HG03108 (cell line): ENCODE measurements around the gene SLC41A3.

Source experiments
- ATAC-seq: cut with Tn5 transposase; IDR thresholded peaks from one replicate; pipeline ENCODE4 v1.9.1; 2021; ENCODE audit warnings: moderate library complexity; ENCODE audit not compliant: unreplicated experiment

SLC41A3 gene

DNA sequence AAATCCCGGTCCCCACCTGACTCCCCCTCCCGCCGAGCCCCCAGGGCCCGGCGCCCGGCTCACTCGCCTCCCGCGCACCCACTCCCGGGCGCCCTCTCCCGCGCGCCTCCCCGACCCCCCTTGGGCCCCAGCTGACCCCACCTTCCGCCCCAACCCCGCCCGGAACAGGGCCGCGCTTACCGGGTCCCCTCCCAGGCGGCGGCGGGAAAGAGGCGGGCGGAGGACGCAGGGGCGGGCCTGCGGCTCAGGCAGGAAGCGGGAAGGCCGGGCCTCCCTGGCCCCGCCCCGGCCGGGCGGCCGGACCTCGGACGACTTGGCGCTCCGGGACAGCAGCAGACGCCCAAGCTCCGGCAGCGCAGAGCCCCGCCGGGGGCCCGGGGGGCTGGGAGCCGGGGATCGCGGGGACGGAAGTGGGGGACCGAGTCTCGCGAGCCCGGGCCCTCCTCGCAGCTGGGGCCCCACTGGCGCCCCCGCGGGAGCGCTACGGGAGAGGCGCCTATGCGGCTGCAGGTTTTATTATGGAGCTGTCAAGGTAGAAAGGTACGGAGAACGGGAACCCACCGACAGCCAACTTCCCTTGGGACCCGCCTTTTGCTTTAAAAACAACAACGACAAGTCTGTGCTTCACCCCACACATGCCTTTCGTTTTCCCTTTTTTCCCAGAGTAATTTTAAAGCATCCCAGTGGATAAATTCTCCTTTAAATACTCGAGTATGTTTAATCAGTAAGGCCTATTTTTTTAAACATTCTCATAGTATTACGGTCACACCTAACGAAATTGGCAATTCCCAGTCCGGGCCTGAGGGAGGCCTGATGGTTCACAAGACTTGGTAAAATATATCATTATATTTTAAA, at the start of gene SLC41A3:
Gene SLC41A3, minus strand, starts transcription at position 212 of the 855 bp plus-strand sequence. CDS start 15,905 bp downstream, outside the sequence.
- peak; percentile 95 for ATAC-seq

DNA sequence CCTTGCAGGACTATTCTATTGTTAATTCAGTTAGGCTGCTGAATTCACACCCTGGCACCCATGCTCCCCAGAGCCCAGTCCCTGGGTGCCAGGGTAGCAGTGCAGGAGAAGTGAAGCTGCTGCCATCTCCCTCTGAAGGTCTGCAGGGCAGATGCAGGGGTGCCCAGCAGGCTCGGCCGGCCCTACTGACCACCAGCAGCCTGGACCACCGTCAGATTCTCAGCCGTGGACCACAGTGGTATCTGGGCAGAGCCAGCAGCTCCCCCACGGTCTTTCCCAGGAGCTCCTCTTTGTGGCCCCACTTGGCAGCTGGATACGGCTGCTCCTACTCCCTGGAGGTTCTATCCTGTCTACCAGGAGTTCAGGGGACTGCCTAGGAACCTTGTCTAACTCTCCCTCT, 49.7 kb upstream of the SLC41A3 start:
- ATAC-seq = no peak

DNA sequence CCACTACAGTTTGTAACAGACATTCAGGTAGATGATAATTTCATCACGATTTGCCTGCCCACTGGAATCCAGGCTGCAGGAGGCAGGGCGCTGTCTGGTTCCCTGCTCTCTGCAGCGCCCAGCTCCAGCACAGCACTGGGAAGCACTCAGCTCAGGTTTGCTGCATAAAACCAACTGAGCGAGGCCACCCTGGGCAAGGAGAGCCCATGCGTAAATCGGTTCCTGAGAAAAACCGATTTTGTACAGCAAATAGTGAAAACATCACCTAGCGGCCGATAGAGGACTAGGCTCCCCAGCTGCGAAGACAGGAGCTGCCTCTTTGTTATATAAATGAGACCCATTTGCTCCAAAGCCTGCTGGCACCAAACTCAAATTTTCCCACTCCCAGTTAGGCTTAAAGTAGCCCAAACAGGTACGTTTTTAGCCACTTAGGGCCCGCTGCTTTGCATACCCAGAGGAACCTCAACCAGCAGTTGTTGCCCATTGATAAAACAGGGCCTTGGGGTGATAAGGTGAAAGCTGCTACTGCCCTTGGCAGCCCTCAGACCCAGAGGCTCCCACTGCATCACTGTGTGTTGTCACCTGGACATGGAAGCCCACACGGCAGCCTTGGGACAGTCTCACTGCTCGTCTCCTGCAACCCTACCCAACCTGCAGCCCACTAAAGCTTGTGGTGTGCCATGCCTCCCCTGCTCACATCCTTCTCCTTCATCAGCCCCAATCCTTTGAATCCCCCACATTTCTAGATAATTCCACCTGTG, 49.0 kb upstream of the SLC41A3 start:
- no peak for ATAC-seq

DNA sequence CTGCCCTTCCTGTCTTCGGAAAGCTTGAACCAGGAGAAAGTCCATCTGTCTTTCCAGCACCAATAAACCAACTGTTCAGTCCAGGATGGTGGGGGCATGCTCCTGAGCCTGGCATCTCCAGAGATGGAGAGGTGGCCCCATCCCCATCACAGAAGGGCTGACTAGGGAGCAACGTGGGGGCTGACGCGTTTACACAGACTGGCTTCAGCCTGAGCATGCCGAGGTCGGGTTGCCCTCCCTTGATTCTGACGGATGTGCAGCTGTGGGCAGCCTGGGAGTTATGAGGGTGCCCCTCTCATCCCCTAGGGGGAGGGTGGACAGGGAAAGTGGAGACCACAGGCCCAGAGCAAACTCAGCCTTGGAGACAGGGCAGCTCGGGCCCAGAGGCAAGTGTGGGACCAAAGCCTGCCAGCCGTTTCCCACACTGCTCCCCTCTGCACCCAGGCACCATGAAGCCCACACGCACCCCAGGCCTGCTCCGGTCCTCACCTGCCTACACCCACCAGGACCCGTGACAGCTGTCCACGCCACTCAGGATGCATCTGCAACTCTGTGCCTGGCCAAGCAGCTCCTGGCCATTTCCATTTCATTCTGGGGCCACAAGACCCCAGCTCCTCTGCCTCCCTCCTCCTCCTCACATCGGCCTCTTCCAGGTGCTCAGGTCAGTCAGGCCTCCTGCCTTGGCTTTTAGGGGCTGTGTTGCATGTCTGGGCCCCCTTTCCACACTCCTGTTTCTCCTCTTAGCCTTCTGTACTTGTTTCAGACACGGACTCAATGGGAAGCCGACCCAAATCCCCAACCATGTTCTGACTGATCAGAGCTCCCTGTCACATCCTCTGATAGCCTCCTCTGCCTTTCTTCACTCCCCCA, 48.2 kb upstream of the SLC41A3 start:
- no peak for ATAC-seq

DNA sequence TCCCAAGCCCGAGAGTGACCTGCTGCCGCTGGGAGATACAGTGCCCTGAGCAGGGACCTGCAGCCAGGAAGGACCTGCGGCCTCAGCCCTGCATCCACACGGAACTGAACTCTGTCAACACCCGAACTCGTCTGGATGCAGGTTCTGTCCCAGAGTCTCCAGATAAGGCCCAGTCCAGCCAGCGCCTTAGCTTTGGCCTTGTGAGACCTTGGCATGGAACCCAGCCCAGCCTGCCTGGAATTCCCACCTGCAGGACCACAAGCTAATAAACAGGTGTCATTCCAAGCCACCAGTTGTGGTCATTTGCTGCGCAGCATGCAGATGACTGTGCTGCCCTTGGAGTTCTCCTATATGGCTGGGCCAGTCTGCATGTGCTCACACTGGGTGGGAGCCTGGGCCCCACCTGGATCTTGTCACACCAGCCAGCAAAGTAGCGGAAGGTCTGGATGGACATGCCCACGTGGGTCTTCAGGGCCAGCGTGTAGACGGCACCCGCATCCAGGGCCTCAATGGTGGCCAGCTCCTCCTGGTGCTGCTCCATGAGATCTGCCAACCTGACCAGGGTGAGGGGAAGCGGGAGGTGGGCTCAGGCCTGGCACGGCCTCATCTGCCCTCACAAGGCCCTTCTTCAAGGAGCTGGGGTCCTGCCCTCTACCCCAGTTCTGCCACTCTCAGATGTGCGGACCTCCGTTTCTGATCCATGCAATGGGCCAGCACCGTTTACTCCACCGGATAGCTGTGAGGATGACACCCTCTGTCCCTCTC, 47.2 kb upstream of the SLC41A3 start:
- no peak for ATAC-seq

DNA sequence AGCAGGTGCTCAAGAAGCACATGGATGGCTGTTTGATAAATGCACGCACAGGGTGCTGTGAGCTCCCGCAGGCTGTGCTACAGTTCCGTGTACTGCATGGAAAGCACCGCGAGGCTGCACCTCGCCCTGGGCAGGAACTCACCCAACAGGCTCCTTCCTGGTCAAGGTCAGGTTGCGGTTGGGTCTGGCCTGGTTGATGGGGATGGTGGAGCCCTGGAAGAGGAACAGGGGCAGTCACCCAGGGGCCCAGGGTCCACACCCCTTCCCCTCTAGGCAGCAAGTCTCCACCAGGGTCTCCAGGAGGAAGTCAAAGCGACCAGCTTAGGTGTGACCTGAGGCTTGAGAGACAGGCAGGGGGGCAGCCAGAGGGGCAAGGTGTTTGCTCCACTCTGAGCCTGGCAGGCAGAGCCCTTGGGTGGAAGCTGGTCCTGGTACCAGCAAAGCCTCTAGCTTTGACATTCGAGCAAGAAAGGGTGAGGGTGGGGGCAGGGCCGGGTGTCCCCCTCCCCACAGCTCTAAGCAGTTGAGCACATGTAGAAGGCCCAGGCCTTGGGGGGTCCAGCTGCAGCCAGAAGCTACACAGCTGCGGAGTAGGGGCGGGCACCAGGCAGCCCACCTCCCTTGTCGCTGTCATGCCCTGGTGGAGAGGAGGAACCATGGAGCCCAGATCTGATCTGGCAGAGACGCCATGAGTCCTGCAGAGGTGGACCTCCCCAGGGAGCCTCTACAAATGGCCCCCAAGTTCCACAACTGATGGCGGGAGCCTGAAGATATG, 46.3 kb upstream of the SLC41A3 start:
- ATAC-seq = no peak

DNA sequence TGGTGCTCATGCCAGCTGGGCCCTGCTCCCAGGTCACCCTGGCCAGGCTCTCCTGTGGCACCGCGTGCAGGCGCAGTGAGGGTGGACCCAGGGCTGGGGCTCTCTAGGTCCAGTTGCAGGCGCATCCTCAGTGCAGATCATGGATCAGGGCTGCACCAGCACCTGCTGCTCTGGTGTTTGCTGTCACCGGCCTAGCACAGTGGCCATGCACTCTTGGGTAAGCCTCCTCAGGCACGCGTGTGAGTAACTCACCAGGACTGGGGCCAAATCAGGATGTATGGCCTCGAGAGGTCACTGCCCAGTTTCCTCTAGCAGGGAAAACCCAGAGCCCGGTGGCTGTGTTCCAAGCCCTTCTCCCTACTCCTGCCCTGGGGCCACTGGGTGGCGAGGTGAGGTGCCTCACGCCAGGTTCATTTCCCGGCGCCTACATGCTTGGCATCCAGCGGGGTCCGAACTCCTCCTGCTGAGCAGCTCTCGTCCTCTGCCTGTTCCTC, 45.5 kb upstream of the SLC41A3 start:
- no peak for ATAC-seq

DNA sequence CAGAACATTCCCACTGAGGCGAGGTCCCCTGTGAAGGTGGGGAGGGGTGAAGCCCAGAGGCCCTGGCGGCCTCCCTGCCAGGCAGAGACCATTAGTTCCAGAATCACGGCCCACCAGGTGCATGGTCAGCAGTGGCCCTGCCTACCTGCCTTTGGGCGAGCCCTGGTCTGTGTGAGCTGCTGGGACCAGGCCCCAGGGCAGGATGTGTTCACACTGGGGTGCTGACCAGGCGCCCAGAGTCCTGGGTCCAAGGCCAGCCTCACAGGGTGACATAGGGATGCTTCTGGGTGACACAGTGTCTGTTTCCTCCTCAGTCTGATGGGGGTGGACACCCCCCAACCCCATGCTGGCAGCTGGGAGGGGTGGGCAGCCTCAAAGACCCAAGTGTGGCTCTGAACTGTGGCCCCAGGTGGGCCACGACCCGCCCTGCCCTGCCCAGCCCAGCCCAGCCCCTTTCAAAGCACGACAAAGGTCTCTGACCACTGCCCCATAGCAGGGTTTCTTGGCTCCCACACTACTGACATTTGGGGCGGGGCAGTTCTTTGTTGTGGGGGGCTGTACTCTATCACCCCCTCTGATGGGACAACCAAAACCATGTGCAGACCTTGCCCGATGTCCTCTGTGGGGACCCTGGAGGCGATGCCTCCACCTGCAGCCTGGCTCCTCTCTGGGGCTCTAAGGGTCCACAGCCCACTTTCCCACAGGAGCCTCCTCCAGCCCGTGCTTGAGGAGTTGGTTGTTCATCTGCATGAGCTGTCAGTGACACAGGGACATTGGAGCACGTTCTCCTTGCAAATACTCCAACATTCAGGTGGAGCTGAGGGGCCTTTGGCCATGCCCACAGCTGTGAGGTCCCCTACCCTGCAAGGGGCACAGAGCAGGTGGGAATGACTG, 44.8 kb upstream of the SLC41A3 start:
- no peak for ATAC-seq

DNA sequence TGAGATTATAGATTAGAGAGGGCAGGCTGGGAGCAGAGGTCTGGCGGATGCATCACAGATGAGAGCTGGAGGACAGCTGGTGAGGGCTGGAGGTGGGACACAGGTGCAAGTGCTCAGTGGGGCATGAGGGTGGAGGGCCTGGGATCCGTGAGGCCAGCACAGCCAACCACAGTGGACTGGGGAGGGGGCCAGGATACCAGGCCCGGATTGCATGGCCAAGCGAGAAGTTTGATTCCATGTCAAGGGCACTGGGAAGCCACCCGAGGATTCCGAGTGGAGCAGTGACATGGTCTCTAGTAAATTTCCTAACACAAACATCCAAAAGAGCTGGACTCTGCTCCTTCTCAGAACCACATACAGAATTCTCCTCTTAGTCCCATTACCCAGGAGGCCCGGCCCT, 44.0 kb upstream of the SLC41A3 start:
- no peak for ATAC-seq

DNA sequence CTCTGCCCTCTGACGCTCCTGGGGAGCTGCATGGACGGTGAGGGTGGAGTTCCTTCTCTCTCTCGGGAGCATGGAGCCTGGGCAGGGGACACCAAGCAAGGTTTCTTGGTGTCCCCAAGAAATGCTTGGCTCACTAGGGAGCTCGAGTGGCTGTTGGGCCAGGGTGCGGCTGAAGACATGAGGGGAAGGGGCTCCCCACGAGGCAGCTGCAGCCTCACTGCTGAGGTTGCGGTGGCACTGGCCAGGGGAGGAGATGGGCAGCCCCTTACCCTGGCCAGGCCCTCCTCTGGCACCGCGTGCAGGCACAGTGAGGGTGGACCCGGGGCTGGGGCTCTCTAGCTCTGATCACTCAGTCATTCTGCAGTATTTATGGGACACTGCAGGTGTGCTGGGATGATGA, 43.5 kb upstream of the SLC41A3 start:
- no peak for ATAC-seq

DNA sequence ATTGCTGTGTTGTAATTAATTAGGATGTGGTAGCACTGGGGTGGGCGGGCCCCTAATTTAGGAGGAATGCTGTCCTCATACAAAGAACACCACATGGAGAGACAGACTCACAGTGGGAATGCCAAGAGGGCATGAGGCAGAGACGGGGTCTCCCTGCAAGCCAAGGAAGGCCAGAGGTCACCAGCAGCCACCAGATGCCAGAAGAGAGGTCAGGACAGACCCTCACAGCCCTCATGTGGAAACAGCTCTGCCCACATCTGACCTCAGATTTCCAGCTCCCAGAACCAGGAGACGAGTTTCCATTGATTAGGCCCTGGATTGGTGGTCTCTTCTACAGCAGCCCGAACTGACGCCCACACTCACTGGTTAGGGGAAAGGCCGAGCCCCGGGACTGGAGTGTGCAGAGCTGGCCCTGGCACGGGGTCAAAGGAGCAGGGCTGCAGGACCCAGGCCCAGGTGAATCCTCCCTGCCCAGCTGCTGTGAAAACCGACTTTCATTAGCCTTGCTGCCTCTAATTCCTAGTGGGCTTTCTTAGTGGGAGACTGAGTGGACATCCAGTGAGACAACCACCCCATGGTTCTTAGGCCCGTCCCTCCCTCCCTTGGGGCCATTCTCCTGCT, 43.0 kb upstream of the SLC41A3 start:
- no peak for ATAC-seq

DNA sequence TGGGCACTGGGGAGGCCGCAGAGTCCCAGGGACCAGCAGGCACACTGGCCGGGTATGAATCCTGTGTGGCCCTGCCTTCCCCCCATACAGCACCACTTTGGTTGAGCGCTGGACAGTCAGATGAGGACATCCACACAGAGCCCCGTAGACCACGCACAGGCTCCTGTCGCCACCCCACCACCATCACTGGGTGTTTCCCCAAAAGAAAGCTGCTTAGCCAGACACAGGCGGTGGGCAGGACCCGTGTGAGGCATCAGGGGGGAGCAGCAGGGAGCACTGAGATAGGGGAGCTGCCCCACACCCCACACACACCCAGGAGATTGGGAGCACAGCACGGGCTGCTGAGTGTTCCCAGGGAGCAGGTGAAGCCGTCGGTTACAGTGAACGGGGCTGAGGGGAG, 42.4 kb upstream of the SLC41A3 start:
- ATAC-seq = no peak

DNA sequence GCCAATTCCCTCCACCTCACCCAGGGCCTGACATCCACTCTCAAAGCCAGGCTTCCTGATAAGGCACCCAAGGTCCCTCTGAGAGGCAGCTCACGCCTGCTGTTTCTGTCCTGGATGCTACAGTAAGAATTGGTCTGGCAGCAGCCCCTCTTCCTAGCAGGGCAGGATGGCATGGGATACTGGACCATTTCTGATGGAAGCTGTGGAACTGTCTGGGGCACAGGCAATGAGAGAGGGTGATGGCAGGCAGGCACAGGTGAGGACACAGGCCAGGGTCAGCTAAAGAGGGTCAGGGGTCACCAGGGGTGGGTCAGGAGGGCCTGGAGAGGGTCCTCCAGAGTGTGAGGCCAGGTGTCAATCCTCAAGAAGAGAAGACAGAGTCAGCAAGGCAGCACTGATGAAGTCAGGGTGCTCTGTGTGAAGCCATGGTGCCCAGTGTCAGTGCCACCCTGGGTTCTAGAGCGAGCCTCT, 41.9 kb upstream of the SLC41A3 start:
- ATAC-seq = no peak

DNA sequence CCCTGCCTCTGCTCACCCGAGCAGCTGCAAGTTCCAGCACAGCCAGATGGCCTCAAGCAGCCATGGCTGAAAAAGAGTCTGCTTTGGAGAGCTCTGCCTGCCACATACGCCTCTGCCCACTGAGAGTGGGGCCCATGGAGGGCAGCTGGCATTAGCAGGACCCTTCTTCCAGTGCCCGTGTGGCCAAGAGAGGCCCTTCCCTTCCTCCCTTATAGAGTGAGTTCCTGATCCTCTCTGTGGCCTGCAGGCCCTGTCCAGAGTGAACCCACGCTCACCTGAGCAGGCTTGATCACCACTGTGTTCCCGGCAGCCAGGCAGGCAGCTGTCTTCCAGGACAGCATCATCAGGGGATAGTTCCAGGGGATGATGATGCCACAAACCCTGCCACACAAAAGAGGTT, 41.4 kb upstream of the SLC41A3 start:
- no peak for ATAC-seq

DNA sequence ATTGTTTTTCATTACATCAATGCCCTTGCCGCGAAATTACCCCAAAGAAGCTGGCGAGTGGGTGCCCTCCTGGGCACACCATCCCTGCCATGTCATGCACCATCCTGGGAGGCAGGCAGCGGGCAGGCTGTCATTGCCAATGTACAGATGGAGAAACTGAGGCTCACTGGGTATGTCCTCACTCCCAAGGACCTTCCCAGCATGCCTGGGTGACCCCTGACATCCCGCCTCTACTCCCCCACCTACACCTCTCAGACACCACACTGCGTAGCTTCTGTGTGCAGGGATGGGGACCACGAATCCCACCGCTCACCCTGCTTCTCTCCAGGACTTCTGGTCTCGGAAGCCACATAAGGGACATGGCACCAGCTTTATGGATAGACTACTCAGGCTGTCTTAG, 41.0 kb upstream of the SLC41A3 start:
- no peak for ATAC-seq

DNA sequence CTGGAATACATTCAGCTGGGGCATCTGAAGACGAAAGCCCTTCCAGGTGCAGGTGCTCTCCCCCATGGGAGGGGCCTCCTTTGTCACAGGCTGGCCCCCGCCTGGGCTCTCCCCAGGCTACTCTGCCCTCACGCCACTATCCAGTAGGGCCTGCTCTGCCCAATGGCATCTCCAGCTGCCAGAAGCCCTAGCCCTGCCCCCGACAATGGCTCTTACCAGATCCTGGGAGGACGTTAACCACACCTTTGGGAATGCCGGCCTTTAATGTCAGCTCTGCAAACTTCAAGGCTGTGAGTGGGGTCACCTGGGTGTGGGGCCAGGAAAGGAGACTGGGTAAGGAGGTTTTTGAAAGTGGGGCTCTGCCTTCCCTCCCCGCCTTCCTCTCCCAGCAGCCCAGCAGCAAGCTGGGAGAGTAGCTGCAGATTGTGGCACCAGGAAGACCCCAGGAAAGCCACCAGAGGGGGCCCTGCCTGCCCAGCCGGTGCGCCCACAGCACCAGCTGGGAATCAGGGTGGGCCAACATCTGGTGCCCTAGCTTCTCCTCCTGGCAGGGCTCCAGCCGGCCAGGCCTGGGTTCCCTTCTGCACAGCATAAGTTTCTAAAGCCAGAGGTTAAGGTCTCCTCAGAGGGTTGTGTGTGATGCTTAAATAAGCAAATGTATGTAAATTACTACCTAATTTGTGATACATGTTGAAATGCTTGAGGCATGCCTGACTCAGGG, 40.4 kb upstream of the SLC41A3 start:
- ATAC-seq = no peak

DNA sequence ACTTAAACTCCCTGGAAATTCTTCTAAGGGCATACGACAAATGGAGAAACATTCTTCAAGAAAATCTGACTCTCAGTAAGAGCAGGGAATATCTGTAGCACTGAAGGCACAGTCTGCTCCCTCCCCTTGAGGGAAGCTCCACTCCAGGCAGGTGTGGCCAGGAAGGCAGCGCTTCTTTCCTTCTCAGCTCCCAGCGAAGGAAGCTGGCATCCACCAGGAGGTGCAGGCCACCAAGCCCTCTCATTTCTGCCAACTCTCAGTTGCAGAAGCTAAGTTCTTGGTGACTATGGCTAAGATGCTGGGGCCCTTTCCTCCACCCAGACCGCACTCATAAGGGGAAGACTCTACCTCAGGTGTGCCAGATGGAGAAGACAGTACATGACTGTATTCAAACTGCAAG, 37.7 kb upstream of the SLC41A3 start:
- ATAC-seq = no peak
